A549 treated with AZD2906 at 1 μM for 4 hours (cell line): Measurements from ENCODE around the gene GGTLC2. TPM values are rescaled to one million over a fixed set of nuclear protein-coding genes. Genes with fewer than 3 reads are reported as not detected.

Source experiments
- total RNA-seq: library from RNA; stranded (reverse); fragments of 200-300 nt; extraction: Qiagen RNA extraction; gene quantifications from 5 replicates; pipeline ENCODE4 v1.2.3, GENCODE V29; 2022

Gene GGTLC2
- not detected in 5 replicates for total RNA-seq

GRCh38 chr22:22644314-22644713 lies at the start of gene GGTLC2:
GGTLC2 (plus strand) TSS chr22:22644614; CDS start chr22:22646346, 1,732 bp downstream.

Other genes with a start within 250 kb of the GGTLC2 start
- 1.1 to 1.8 TPM (median 1.3 TPM) in 5 replicates for gene ZNF280B, start 135.9 kb upstream of the GGTLC2 start, total RNA-seq
- 2.9 to 3.9 TPM (median 3.0 TPM) in 5 replicates for gene ZNF280A, start 124.3 kb upstream of the GGTLC2 start, total RNA-seq
- gene PRAME, start 85.3 kb upstream of the GGTLC2 start, total RNA-seq = 90.0 to 109 TPM (median 99.8 TPM) in 5 replicates
- gene IGLL5, start 243.2 kb downstream of the GGTLC2 start, total RNA-seq = not detected in 5 replicates